HG03103 (cell line): ENCODE measurements around the gene SRCAP.

Experiments
- ATAC-seq: cut with Tn5 transposase; IDR thresholded peaks from one replicate; pipeline ENCODE4 v1.9.1; 2021; ENCODE audit warnings: low read depth; ENCODE audit not compliant: unreplicated experiment

Gene SRCAP

DNA sequence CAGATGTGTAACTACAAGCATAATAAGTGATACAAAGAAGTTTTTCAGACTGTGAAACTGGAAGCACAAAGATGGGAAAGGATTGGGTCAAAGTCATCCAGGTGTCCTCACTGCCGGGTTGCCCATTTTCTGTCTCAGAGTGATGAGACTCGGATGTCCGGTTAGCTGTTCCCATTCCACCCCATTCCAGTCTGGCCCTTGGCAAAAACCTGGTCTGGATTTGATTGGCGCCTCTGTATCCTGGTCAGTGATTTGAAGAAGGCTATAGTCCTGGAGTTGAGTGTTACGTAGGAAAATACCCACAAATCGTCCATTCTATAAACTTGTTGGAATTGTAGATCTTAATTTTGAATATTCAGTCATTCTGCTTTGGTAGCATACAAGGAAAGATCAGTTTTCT lies 29.4 kb downstream of the SRCAP start:
- no peak for ATAC-seq

DNA sequence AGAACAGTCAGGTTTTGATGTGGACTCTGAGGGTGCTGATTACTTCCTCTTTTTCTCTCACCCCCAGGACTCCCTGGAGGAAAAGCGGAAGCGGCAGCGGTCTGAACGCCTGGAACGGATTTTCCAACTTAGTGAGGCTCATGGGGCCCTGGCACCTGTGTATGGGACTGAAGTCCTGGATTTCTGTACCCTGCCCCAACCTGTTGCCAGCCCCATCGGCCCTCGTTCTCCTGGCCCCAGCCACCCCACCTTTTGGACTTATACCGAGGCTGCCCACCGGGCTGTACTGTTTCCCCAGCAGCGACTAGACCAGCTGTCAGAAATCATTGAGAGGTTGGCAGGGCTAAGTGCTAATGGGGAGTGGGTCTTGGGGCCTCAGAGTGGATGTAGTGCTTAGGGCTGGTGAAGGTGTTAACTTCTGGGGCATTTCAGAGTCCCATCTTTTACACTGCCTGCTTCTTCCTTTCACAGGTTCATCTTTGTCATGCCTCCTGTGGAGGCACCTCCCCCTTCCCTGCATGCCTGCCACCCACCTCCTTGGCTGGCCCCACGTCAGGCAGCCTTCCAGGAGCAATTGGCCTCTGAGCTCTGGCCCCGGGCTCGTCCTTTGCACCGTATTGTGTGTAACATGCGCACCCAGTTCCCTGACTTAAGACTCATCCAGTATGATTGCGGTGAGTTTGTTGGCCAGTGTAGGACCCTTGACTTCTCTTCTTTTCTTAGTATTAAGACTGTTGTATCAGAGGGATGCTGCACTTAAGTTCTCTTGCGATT lies 30.1 kb downstream of the SRCAP start:
- no peak for ATAC-seq

DNA sequence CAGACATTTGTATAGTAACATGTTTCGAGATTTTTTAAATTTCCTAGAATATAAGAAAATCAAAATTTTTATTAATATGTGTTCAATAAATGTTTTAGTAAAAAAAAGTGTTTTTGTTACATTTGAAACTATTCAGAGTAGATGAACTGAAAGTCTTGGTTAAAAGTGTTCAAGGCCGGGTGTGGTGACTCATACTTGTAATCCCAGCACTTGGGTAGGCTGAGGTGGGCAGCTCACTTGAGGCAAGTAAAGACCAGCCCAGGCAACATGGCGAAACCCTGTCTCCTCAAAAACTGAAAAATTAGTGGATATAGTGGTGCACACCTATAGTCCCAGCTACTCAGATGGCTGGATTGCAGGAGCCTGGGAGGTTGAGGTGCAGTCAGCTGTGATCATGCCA lies 32.4 kb downstream of the SRCAP start:
- no peak for ATAC-seq

DNA sequence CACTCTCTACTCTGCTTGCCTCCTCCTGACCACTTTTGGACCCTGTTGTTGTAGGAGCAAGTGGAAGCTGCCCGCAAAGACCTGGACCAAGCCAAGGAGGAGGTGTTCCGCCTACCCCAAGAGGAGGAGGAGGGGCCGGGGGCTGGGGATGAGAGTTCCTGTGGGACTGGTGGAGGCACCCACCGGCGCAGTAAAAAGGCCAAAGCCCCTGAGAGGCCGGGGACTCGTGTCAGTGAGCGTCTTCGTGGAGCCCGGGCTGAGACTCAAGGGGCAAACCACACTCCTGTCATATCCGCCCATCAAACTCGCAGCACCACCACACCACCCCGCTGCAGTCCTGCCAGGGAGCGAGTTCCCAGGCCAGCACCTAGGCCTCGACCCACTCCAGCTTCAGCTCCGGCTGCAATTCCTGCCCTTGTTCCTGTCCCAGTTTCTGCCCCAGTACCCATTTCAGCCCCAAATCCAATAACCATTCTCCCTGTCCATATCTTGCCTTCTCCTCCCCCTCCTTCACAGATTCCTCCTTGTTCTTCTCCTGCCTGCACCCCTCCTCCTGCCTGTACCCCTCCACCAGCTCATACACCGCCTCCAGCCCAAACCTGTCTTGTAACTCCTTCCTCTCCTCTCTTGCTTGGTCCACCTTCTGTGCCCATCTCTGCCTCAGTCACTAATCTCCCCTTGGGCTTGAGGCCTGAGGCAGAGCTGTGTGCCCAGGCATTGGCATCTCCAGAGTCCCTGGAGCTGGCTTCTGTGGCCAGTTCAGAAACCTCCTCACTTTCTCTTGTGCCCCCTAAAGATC lies 38.2 kb downstream of the SRCAP start:
- no peak for ATAC-seq

DNA sequence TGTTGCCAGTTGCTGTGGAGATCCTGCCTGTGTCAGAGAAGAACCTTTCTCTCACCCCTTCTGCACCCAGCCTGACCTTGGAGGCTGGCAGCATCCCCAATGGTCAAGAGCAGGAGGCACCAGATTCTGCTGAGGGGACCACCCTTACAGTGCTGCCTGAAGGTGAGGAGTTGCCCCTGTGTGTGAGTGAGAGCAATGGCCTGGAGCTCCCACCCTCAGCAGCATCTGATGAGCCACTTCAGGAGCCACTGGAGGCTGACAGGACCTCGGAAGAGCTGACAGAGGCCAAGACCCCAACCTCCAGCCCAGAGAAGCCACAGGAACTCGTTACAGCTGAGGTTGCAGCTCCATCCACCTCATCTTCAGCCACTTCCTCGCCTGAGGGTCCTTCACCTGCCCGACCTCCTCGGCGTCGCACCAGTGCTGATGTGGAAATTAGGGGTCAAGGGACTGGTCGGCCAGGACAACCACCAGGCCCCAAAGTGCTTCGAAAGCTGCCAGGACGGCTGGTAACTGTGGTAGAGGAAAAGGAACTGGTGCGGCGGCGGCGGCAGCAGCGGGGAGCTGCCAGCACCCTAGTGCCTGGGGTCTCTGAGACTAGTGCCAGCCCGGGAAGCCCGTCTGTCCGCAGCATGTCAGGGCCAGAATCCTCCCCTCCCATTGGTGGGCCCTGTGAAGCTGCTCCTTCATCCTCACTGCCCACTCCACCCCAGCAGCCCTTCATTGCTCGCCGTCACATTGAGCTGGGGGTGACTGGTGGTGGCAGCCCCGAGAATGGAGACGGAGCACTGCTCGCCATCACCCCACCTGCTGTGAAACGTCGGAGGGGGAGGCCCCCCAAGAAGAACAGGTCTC lies 39.0 kb downstream of the SRCAP start:
- no peak for ATAC-seq

DNA sequence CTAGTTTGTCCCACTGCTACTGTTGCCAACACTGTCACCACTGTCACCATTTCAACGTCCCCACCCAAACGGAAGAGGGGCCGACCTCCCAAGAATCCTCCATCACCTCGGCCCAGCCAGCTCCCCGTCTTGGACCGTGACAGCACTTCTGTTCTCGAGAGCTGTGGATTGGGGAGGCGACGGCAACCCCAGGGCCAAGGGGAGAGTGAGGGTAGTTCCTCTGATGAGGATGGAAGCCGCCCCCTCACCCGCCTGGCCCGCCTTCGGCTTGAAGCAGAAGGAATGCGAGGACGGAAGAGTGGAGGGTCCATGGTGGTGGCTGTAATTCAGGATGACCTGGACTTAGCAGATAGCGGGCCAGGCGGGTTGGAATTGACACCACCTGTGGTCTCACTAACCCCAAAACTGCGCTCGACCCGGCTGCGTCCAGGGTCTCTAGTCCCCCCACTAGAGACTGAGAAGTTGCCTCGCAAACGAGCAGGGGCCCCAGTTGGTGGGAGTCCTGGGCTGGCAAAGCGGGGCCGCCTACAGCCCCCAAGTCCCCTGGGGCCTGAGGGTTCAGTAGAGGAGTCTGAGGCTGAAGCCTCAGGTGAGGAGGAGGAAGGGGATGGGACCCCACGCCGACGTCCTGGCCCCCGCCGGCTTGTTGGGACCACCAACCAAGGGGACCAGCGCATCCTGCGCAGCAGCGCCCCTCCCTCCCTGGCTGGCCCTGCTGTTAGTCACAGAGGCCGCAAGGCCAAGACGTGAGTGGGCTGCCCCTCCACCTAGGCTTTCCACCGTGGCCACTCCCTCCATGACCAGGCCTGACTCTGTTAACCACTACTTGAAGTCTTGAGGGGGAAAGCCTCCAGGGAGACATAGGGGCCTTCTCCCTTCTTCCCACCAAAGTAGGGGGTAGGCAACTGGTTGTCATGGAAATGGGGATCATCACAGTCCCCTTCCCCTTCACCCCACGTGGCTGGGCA lies 40.3 kb downstream of the SRCAP start:
- no peak for ATAC-seq

DNA sequence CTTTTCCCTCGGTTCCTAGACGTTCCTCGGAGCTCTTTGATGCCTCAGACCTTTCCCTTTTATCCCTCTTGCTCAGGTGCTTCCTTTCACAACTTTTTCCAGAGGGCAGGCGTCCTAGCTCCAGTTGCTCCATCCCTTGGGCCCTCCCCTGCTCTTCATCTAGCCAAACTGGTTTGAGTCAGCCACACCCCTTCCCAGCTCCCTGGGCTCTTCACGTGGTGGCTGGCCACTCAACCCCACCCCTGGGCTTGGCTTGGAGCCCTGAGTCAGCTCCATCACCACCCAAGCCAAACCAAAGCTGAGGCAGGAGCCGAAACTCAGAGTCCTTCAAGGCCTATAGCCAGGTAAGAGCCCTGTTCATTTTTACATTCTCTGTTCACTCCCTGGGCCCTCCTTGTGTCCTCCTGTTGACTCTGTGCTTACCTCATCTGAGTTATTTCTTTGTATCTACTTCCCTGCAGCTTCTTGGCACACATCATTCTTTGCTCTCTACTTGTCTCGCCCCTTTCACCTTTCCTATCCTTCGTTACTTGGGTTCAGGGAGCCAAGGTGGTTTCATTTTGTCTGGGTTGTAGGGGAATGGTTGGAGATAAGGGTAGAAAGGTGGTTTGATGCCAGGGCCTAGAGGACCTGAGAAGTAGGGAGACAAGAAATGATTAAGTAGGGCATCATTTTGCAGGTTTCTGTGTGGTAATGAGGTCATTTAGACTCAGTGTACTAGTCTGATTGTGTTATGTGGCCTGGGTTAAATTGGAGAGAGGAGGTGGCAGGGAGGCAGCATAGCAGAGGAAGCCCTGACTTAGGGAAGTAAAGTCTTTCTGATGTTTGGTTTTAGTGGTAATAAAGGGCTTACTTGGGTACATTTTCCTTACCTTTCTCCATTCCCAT lies 41.6 kb downstream of the SRCAP start:
- no peak for ATAC-seq

DNA sequence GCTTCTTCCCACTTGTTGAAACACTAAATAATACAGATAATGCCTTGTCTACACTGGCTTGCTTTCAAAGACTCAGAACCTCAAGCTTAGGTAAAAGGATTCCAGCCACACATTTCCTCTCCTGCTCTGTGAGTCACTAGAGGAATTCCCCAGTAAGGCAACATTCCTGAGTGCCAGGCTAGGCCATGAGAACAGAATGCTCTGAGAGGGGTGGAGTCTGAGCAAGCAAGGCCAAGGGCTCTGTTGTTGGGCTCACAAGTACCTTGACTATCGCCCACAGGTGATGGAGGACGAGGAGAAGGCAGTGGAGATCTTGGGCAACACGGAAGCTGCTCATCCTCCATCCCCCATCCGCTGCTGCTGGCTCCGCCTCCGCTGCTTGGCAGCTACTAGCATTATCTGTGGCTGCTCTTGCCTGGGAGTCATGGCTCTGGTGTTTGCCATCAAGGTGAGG lies 42.5 kb downstream of the SRCAP start:
- no peak for ATAC-seq

DNA sequence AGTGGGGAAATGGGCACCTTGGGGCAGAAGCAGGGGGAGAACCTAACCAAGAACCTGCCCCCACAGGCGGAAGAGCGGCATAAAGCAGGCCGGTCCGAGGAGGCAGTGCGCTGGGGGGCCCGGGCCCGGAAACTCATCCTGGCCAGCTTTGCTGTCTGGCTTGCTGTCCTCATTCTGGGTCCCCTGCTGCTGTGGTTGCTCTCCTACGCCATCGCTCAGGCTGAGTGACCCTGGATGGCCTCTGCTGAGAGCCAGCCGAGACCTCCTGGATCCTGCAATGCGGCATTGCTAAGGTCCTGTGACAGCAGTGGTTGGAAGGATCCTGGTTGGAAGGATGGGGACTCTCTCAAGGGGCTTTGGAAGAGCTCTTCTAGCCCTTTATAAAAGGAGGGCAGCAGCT lies 44.7 kb downstream of the SRCAP start:
- no peak for ATAC-seq

DNA sequence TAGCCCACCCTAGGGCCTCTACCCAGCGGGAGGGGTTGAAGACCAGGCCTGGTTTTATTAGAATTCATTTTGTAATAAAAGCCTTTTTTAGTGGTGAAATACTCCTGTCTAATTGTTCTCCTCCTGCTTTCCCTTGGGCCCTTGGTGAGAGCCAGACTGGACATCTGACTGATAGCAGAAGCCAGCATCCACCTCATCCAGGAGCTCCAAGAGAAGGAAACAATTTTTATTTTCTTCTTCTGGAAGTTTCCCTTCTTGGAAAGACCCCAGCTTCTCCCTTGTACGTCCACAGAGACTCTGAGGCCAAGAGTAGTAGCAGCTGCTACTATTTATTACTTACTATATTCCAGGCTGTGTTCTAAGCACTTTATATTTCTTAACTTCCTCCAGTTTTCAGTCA lies 45.2 kb downstream of the SRCAP start:
- ATAC-seq = no peak

DNA sequence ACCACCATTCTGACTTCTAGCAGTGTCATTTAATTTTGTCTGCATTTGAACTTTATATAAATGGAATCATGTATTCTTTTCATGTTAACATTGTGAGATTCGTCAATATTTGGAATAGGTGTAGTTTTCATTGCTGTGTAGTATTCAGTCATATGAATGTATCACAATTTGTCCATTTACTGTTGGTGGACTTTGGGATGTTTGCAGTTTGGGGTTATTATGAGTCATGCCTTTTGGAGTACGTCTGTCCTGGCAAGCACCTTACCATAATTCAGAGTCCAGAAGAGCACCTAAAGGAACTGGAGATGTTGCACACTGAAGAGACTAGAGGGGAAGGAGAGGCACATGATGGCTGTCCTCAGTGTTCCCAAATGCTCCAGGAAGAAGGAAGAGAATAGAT lies 46.1 kb downstream of the SRCAP start:
- no peak for ATAC-seq

DNA sequence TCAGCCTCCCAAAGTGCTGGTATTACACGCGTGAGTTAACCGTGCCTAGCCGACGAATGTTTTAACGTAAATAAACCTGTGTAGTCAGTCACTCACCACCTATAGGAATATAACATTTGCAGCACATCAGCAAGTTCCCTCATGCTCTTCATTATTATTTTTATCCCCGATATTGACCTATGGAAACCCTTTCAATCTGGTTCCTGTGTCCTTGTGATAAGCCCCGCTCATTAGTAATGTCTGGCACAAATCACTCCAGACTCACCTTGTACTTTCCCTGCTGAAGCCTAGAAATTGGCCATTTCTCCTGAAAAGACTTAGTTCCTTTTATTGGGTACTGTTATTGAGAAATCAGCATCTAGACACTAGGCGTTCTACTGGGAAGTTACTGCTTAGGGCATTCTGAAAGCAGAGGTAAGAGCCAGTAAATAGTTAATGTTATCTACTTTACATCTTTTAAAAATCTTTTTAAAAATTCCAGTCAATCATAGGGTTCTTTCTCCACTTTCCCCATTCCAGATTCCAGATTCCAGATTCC lies 47.7 kb downstream of the SRCAP start:
- ATAC-seq = no peak

DNA sequence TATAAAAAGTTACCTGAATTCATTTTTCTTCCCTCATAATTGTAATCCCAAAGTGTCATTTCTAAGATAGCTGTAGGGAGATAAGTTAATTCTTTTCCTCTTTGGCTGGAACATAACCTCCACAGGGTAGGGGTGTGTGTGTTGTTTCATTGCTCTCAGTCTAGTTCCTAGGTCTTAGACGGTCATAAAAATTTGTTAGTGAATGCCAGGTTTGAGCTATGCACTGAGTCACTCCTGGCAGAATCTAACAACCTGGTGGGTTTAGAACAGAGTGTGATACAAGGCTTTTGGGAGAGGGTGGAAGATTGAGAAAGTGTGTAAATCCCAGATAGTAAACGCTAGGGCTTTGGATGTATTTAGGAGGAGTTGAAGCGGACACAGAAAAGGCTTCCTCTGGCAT lies 48.4 kb downstream of the SRCAP start:
- no peak for ATAC-seq

DNA sequence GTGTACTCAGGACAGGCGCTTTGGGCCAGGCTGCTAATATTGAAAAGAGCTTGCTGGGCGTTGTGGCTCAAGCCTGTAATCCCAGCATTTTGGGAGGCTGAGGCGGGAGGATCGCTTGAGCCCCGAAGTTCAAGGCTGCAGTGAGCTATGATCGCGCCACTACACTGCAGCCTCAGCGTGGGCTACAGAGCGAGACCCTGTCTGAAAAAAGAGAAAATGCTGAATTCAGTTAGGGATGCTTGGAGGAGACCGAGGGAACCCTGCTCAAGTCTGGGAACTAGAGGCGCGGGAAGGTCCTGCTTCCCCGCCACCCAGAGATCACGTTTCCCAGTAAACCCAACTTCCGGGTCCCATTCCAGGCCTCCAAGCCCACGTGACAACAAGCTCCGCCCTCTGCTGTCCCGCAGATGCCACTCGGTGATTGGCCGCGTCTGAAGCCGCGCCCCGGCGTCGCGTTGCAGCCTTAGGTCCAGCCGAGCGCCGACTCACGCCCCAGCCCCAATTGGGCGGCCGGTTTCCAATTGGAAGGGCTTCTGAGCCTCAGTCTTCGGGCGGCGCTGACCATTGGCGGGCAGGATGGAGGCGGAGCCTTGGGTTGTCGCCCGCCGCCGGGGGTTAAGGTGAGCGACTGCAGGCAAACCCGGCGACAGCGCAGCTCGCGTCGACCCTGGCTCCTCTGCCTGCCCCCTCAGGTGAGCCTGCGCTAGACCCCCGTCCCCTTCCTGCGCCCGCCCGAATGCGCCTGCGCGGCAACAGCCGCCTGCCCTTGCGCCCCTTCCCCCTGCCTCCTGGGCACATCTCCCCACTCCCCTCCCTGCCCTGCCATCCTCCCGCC lies 49.0 kb downstream of the SRCAP start, which contains the start of gene PHKG2:
Gene PHKG2 (plus strand): TSS at position 627 of the 835 bp plus-strand sequence. CDS start 396 bp downstream, outside the sequence.
- peak; percentile 97 for ATAC-seq

DNA sequence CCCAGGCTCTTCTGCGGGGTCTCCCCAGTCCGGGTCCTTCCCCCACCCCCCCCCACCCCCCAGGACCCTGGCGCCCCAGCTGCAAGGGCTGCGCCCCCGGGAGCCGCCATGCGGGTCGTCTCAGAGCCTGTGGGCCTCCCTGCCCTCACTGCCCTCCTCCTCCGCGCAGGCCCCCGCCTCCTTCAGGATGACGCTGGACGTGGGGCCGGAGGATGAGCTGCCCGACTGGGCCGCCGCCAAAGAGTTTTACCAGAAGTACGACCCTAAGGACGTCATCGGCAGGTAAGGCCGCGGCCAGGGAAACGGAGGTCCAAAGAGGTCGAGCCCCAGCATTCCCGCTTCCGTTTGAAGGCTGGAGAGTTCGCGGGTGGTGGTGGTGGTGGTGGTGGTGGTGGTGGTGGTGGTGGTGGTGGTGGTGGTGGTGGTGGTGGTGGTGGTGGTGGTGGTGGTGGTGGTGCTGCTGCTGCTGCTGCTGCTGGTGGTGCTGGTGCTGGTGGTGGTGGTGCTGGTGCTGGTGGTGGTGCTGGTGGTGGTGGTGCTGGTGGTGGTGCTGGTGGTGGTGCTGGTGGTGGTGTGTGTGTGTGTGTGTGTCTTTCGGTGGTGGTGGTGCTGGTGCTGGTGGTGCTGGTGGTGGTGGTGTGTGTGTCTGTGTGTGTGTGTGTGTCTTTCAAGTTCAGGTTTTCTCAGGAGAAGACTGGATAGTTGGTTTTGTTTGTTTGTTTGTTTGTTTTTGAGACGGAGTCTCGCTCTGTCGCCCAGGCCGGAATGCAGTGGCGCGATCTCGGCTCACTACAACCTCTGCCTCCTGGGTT lies 49.9 kb downstream of the SRCAP start:
- no peak for ATAC-seq

DNA sequence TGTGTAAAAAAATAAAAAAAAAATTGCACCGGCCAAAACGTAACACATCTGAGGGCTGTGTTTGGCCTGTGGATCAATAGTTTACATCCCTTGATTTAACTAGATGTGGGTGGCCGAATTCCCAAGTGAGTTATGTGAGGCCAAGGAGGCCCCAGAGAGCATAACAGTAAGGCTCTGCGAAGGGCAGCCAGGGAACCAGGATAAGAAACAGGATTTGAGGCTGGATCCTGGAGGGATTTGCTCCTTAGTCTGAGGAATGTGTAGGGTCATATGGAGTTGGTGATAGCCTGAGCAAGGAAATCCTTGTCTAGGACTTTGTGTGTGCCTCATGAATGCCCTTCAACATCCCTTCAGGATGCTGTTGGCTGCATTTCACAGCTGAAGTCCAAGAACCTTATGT lies 51.2 kb downstream of the SRCAP start:
- ATAC-seq = no peak
